ENCODE results near the gene OR9A4. TPM values are rescaled to one million over a fixed set of nuclear protein-coding genes. Genes with fewer than 3 reads are reported as not detected.

Gene OR9A4
- total and polyA plus RNA-seq, 2 donors (not counting 1 experiment from before 2014, with no cell fraction given): not detected

- no peak for DNase-seq (ENCODE audit: low read depth in 2 of 2)
- no peaks in the 10 kb centered on the region for H3K9me3 ChIP-seq (ENCODE audit: control insufficient read depth, insufficient read depth, low read depth, low read length)
- no peak overlapping the region for H3K4me3 ChIP-seq (replicated peaks in 1 of 4; ENCODE audit: control extremely low read depth in 1 of 4, insufficient read depth in 1 of 4, low read depth in 3 of 4, low read length in 4 of 4)
- no peak for TF ChIP-seq EZH2 (IDR thresholded peaks at IDR 0.05; ENCODE audit: low read length, missing control alignments)
- TF ChIP-seq CTCF (conservative IDR thresholded peaks at IDR 0.05 in 1 of 2, IDR thresholded peaks at IDR 0.05 in 1 of 2; ENCODE audit: low read depth in 1 of 2, low read length in 2 of 2): no peak
- H2AFZ ChIP-seq (ENCODE audit: low read length): no peak overlapping the region
- no peaks in the 10 kb centered on the region for H3K4me1 ChIP-seq (ENCODE audit: control insufficient read depth, extremely low read depth, insufficient read depth, low read length)
- H3K9ac ChIP-seq (ENCODE audit: insufficient read depth, low read length): no peak overlapping the region
- no peaks in the 10 kb centered on the region for H3K36me3 ChIP-seq (ENCODE audit: control insufficient read depth, insufficient read depth, low read length)
- no peaks in the 10 kb centered on the region for H3K79me2 ChIP-seq (ENCODE audit: control insufficient read depth, insufficient read depth, low read length)
- no peak overlapping the region for H3K4me2 ChIP-seq (ENCODE audit: extremely low read depth, insufficient read depth, low read length)
- no peaks in the 10 kb centered on the region for H4K20me1 ChIP-seq (ENCODE audit: control insufficient read depth, extremely low read depth, insufficient read depth, low read length)
- H3K27me3 ChIP-seq (ENCODE audit: control insufficient read depth, insufficient read depth, low read length): no peaks in the 10 kb centered on the region
- no peak overlapping the region for H3K27ac ChIP-seq (ENCODE audit: insufficient read depth, low read length)
Observed at GRCh38 chr7:141920281-141920680, 4.1 kb downstream of the OR9A4 start.

- Histone ChIP-seq H2AFZ (ENCODE audit: low read length) (no peak overlapping the region), H4K20me1 (ENCODE audit: control insufficient read depth, extremely low read depth, insufficient read depth, low read length) (no peaks in the 10 kb centered on the region), H3K27me3 (ENCODE audit: control insufficient read depth, insufficient read depth, low read length) (no peaks in the 10 kb centered on the region), H3K4me2 (ENCODE audit: extremely low read depth, insufficient read depth, low read length) (no peak overlapping the region), H3K9ac (ENCODE audit: insufficient read depth, low read length) (no peak overlapping the region), H3K27ac (ENCODE audit: insufficient read depth, low read length) (no peak overlapping the region), H3K79me2 (ENCODE audit: control insufficient read depth, insufficient read depth, low read length) (no peaks in the 10 kb centered on the region), H3K9me3 (ENCODE audit: control insufficient read depth, insufficient read depth, low read depth, low read length) (no peaks in the 10 kb centered on the region), H3K4me3 (replicated peaks in 1 of 4; ENCODE audit: control extremely low read depth in 1 of 4, insufficient read depth in 1 of 4, low read depth in 3 of 4, low read length in 4 of 4) (no peak overlapping the region), H3K4me1 (ENCODE audit: control insufficient read depth, extremely low read depth, insufficient read depth, low read length) (no peaks in the 10 kb centered on the region), H3K36me3 (ENCODE audit: control insufficient read depth, insufficient read depth, low read length) (no peaks in the 10 kb centered on the region)
- DNase-seq (ENCODE audit: low read depth in 2 of 2): no peak
- no peak for TF ChIP-seq CTCF (conservative IDR thresholded peaks at IDR 0.05 in 1 of 2, IDR thresholded peaks at IDR 0.05 in 1 of 2; ENCODE audit: low read depth in 1 of 2, low read length in 2 of 2)
- no peak for TF ChIP-seq EZH2 (IDR thresholded peaks at IDR 0.05; ENCODE audit: low read length, missing control alignments)
Observed at GRCh38 chr7:141928146-141928844, 12.1 kb downstream of the OR9A4 start.

- Histone ChIP-seq H3K4me2 (ENCODE audit: extremely low read depth, insufficient read depth, low read length) (no peak overlapping the region), H3K79me2 (ENCODE audit: control insufficient read depth, insufficient read depth, low read length) (no peaks in the 10 kb centered on the region), H3K9me3 (ENCODE audit: control insufficient read depth, insufficient read depth, low read depth, low read length) (no peaks in the 10 kb centered on the region), H3K27ac (ENCODE audit: insufficient read depth, low read length) (no peak overlapping the region), H3K27me3 (ENCODE audit: control insufficient read depth, insufficient read depth, low read length) (no peaks in the 10 kb centered on the region), H2AFZ (ENCODE audit: low read length) (no peak overlapping the region), H4K20me1 (ENCODE audit: control insufficient read depth, extremely low read depth, insufficient read depth, low read length) (no peaks in the 10 kb centered on the region), H3K9ac (ENCODE audit: insufficient read depth, low read length) (no peak overlapping the region), H3K4me3 (replicated peaks in 1 of 4; ENCODE audit: control extremely low read depth in 1 of 4, insufficient read depth in 1 of 4, low read depth in 3 of 4, low read length in 4 of 4) (no peak overlapping the region), H3K36me3 (ENCODE audit: control insufficient read depth, insufficient read depth, low read length) (no peaks in the 10 kb centered on the region), H3K4me1 (ENCODE audit: control insufficient read depth, extremely low read depth, insufficient read depth, low read length) (no peaks in the 10 kb centered on the region)
- TF ChIP-seq CTCF (conservative IDR thresholded peaks at IDR 0.05 in 1 of 2, IDR thresholded peaks at IDR 0.05 in 1 of 2; ENCODE audit: low read depth in 1 of 2, low read length in 2 of 2) (no peak), EZH2 (IDR thresholded peaks at IDR 0.05; ENCODE audit: low read length, missing control alignments) (no peak)
- DNase-seq (ENCODE audit: low read depth in 2 of 2): no peak
Observed at GRCh38 chr7:141928845-141929195, 12.6 kb downstream of the OR9A4 start.

All from fibroblast of lung (primary cell).